Measurements from ENCODE around the gene ELL. TPM values are rescaled to one million over a fixed set of nuclear protein-coding genes. Genes with fewer than 3 reads are reported as not detected.
A peak's percentile ranks its signal among the peaks of the same experiment; 100 is the strongest.

The ELL gene
- total and polyA plus RNA-seq, 2 donors from 2014 or later: 5.7 to 25.2 TPM

- DNase-seq: peak in 1 of 5 donors; percentile 79
Measured at GRCh38 chr19:18430417-18431144, 91.3 kb downstream of the ELL start.

DNA sequence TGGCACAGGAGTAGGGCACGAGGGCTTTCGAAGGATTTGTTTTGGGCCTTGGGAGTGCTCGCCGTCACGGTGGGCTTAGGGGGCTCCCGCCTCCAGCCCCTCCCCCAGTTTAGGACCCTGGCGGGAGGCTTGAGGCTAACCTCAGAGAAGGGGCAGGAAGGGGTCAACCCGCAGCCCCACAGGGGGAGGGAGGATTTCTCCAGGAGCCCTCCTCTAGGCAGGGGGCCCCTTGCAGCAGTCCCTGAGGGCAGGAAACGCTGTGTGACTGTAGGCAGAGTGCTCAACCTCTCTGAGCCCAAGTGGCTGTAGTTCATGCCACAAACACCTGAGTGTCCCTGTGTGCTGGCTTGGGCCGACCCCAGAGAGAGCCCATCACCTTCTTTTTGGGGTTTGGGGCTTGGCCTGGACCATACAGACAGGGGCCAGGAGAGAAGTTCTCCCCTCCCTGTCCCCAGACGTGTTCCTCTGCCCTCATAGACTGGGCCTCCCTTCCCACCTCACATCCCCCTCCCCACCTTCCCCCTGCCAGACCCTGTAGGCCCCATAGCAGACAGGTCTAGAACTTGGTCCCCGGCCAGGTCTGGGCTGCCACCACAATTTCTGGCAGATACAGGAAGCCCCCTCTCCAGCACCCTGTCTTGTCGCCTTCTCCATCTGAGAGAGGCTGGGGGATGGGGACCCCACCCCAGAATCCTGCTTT is 92.0 kb downstream of the ELL start:
- FAIRE-seq (no peak), DNase-seq (peak in 1 of 5 donors; percentile 72)
- no peaks in the 10 kb centered on the region for H3K36me3 ChIP-seq (ENCODE audit: control insufficient read depth in 2 of 3, insufficient read depth in 3 of 3, low read length in 3 of 3)
- H3K9ac ChIP-seq (ENCODE audit: low read length in 3 of 3): no peak overlapping the region
- intact Hi-C loops (cut with DNase I): no loop called here
- H3K27ac ChIP-seq (ENCODE audit: low read depth in 2 of 2, low read length in 2 of 2): peak overlapping the region in 1 of 2 donors; percentile 57
- peaks cover 0 to 9% (median 0%) of the 10 kb centered on the region in 3 donors for H3K4me1 ChIP-seq (ENCODE audit: control insufficient read depth in 2 of 3, insufficient read depth in 2 of 3, low read depth in 1 of 3, low read length in 3 of 3)
- TF ChIP-seq, protein P1, sequence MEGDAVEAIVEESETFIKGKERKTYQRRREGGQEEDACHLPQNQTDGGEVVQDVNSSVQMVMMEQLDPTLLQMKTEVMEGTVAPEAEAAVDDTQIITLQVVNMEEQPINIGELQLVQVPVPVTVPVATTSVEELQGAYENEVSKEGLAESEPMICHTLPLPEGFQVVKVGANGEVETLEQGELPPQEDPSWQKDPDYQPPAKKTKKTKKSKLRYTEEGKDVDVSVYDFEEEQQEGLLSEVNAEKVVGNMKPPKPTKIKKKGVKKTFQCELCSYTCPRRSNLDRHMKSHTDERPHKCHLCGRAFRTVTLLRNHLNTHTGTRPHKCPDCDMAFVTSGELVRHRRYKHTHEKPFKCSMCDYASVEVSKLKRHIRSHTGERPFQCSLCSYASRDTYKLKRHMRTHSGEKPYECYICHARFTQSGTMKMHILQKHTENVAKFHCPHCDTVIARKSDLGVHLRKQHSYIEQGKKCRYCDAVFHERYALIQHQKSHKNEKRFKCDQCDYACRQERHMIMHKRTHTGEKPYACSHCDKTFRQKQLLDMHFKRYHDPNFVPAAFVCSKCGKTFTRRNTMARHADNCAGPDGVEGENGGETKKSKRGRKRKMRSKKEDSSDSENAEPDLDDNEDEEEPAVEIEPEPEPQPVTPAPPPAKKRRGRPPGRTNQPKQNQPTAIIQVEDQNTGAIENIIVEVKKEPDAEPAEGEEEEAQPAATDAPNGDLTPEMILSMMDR (IDR thresholded peaks at IDR 0.05; ENCODE audit: borderline replicate concordance, extremely low read depth, insufficient read depth): no peak
- no peaks in the 10 kb centered on the region for H3K9me3 ChIP-seq (ENCODE audit: control insufficient read depth in 2 of 3, insufficient read depth in 1 of 3, low read length in 3 of 3)
- H3K27me3 ChIP-seq (ENCODE audit: control insufficient read depth, insufficient read depth, low read length): no peaks in the 10 kb centered on the region
- H3K4me3 ChIP-seq (ENCODE audit: low read length in 3 of 3): no peak overlapping the region

More at GRCh38 chr19:18430417-18431144, 91.3 kb downstream of the ELL start:
- Histone ChIP-seq H3K27me3 (ENCODE audit: control insufficient read depth, insufficient read depth, low read length) (no peaks in the 10 kb centered on the region), H3K27ac (ENCODE audit: low read depth in 2 of 2, low read length in 2 of 2) (no peak overlapping the region), H3K4me1 (ENCODE audit: control insufficient read depth in 2 of 3, insufficient read depth in 2 of 3, low read depth in 1 of 3, low read length in 3 of 3) (peaks cover 0 to 9% (median 0%) of the 10 kb centered on the region in 3 donors), H3K9ac (ENCODE audit: low read length in 3 of 3) (no peak overlapping the region), H3K9me3 (ENCODE audit: control insufficient read depth in 2 of 3, insufficient read depth in 1 of 3, low read length in 3 of 3) (no peaks in the 10 kb centered on the region), H3K4me3 (ENCODE audit: low read length in 3 of 3) (no peak overlapping the region), H3K36me3 (ENCODE audit: control insufficient read depth in 2 of 3, insufficient read depth in 3 of 3, low read length in 3 of 3) (no peaks in the 10 kb centered on the region)
- TF ChIP-seq, protein P1 (IDR thresholded peaks at IDR 0.05; ENCODE audit: borderline replicate concordance, extremely low read depth, insufficient read depth): no peak
- no peak for FAIRE-seq
- intact Hi-C loops (cut with DNase I): no loop called here

- FAIRE-seq (no peak), DNase-seq (peak; percentile 92 to 96 (median 95))
- H3K4me3 ChIP-seq (ENCODE audit: low read length in 3 of 3): no peak overlapping the region
- peaks cover 0 to 9% (median 0%) of the 10 kb centered on the region in 3 donors for H3K4me1 ChIP-seq (ENCODE audit: control insufficient read depth in 2 of 3, insufficient read depth in 2 of 3, low read depth in 1 of 3, low read length in 3 of 3)
- H3K9ac ChIP-seq (ENCODE audit: low read length in 3 of 3): peak overlapping the region in 1 of 3 donors; percentile 19
- TF ChIP-seq, protein P1 (IDR thresholded peaks at IDR 0.05; ENCODE audit: borderline replicate concordance, extremely low read depth, insufficient read depth): no peak
- H3K9me3 ChIP-seq (ENCODE audit: control insufficient read depth in 2 of 3, insufficient read depth in 1 of 3, low read length in 3 of 3): no peaks in the 10 kb centered on the region
- peak overlapping the region; percentile 57 to 65 for H3K27ac ChIP-seq (ENCODE audit: low read depth in 2 of 2, low read length in 2 of 2)
- H3K27me3 ChIP-seq (ENCODE audit: control insufficient read depth, insufficient read depth, low read length): no peaks in the 10 kb centered on the region
- H3K36me3 ChIP-seq (ENCODE audit: control insufficient read depth in 2 of 3, insufficient read depth in 3 of 3, low read length in 3 of 3): no peaks in the 10 kb centered on the region
- intact Hi-C loops (cut with DNase I): no loop called here
Measured at GRCh38 chr19:18428787-18429674, 92.8 kb downstream of the ELL start.

Measured in kidney (tissue), 14 donors.